ENCODE results near the gene ERC1.
"Not testable (repeated sequence)": the region's sequence is repeated elsewhere in the genome, so short reads cannot be mapped to it uniquely, and the experiment has no call there.

Gene ERC1

DNA sequence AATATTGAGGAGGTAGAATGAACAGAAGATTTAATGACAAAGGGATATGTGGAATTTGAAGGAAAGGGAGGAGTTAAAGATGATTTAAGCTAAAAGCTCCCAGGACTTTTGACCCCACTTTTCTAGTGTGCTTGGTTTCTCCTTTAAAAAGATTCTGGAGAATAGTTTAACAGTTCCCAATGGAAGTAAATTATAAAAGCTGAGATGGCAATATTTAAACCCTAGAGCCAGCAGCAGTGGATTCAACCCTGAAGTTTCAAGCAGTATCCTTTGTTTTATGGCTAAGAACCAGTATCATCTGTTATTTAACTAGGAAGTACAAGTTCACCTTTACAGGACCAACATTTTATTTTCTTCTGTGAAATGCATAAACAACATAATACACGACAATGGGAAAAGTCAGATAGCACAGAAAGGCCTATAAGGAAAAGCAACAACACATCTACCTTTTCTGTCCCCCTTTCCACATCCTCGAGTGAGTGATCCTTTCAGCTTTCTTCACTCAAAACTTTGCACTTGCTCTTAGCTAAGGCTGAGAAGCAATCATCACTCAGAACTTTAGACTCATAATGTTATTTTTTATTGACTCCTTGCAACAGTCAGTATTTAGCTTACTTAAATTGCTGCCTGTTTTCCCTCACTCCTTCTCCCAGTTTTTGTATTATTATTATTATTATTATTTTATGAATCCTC, 338.9 kb downstream of the ERC1 start:
- no peak for DNase-seq

DNA sequence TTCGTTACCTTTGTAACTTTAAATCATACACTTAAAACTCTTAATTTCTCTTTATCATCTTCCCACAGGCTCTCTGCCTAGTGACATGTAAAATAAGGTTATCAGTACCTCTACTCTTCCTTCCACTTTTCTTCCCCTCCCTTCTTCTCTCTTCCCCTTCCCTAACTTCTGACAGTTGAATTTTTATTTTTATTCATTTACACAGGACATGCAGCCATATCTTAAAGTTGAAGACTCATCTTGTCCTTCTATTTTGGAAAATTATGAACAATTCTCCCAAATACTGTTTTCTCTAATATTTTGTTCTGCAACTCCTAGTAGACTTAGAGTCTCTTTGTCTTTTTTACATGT, 339.4 kb downstream of the ERC1 start:
- DNase-seq, result no peak

DNA sequence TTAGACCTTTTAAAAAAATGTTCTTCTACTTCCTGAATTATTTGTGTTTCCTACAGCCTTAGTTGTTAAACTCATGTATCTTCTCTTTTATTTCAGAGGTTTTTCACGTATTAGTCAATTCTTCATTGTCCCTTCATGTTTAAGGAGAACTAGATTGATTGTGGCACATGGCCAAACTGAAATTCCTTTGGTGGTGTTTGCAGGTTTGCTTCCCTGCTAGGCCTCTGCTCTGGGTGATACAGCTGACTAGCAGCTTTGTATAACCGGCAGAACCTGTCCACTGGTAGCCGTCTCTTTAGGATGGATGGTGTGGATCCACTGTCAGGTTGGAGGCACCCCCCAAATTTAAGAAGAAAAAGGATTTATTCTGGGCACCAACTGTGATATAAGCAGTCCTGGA, 341.3 kb downstream of the ERC1 start:
- no peak for DNase-seq

DNA sequence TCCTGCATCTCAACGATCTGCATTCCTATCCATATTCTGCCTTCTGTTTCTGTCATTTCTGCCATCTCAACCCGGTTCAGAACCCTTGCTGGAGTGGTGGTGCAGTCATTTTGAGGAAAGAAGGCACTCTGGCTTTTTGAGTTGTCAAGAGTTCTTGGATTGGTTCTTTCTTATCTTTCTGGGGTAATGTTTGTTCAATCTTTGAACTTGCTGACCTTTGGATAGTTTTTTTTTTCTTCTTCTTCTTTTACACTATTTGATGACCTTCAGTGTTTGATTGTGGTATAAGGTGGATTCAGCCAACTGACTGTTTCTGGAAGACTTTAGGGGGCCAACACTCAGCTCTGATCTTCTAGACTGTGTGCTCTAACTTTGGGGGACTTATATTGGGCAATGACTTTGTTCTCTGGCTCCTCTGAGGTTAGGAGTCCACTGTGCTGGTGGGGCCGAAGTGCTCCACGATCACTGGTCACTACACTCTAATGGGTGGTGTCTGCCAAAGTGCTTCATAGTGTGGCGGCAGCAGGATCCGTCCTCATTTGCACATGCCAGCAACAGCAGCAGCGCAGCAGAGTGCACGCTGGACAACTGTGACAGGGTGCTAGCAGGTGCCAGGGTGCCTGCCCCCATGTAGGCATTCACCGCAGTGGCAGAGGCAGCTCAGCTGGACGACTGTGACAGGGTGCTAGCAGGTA, 347.6 kb downstream of the ERC1 start:
- DNase-seq, result no peak

DNA sequence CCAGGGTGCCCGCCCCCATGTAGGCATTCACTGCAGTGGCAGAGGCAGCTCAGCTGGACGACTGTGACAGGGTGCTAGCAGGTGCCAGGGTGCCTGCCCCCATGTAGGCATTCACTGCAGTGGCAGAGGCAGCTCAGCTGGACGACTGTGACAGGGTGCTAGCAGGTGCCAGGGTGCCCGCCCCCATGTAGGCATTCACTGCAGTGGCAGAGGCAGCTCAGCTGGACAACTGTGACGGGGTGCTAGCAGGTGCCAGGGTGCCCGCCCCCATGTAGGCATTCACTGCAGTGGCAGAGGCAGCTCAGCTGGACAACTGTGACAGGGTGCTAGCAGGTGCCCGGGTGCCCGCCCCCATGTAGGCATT, 348.1 kb downstream of the ERC1 start:
- not testable (repeated sequence) for DNase-seq

DNA sequence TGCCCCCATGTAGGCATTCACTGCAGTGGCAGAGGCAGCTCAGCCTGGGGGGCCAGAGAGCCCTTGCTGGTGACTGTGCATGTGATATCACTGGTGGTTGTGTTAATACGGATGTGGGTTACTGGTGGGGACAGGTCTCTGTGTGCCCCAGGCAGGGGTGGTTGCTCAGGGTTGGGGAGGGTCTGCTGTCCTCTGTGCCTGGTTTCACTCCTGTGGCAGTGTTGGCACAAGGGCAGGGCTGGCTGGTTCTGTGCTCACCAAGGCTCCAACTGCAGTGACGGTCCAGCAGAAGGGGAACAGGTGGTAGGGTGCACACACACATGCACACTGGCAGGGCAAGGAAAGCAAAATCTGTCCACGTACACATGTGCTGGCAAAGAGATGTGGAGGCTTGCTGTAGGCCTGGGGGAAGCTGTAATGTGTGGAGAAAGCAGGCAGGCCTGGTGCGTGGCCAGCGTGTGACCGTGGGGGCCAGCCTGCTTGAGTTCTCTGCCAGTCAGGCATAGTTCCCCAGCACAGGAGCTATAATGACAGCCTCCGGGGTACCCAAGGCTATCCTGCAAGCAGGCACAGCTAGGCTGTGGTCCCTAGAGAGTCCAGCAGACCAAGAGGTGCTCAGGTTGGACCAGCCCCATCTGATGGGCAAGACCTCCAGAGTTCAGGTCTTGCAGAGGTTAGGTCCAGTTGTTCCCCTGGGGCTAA, 348.7 kb downstream of the ERC1 start:
- no peak for DNase-seq

DNA sequence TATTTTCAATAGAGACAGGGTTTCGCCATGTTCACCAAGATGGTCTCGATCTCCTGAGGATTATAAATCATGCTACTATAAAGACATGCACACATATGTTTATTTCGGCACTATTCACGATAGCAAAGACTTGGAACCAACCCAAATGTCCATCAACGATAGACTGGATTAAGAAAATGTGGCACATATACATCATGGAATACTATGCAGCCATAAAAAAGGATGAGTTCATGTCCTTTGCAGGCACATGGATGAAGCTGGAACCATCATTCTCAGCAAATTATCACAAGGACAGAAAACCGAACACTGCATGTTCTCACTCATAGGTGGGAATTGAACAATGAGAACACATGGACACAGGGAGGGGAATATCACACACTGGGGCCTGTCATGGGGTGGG, 350.2 kb downstream of the ERC1 start:
- DNase-seq, result not testable (repeated sequence)

DNA sequence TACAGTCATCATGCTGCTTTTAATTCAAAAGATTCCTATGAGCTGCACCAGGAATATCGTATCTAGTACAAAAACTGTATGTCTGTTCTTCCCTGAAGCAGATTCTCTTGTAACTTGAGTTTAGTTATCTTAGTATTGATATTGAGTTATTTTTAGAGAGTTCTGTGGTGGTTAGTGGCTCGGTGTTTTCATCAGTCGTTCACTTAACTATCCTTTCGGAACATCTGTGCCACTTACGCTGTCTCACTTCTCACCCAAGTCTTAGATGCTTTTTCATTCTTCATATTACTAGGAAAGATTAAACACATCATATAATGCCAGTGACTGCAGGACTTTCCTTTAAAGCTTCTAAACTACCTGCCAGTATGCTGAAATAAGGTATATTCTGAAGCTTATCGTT, 352.4 kb downstream of the ERC1 start:
- no peak for DNase-seq

DNA sequence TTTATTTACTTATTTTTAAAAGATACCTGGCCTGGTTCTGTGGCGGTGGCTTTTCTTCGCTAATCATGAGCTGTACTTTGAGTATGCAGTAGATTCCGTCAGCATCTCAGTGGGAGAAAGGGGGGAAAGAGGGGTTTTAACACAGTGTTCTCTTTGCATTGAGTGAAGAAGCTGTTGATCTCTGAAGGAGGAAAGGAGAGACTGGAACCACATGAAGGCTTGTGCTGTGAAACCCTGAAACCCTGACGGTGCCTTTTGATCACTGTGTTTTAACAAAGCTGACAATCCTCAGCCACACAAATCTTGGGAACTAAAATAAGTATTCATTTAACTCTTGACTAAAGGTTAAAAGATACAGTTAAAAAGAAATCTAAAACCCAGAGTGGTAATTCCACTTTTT, 353.2 kb downstream of the ERC1 start:
- DNase-seq, result no peak

DNA sequence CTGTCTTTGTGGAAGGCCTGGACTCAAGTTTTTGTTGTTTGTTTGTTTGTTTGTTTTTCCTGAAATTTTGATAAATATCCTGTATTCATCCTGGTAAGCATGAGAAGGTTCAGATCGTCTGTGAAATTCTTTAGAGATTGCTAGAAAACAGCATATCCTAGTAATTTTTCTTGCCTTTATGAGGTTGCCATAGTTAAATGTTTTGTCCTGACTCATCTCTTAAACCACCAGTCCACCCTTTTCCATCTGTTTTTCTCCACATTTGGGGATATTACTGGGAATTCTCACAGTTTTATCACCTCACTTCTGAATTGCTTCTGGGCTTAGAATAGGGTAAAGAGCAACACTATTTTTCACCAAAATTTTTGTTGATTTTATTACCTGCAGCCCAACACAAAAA, 355.1 kb downstream of the ERC1 start:
- no peak for DNase-seq

DNA sequence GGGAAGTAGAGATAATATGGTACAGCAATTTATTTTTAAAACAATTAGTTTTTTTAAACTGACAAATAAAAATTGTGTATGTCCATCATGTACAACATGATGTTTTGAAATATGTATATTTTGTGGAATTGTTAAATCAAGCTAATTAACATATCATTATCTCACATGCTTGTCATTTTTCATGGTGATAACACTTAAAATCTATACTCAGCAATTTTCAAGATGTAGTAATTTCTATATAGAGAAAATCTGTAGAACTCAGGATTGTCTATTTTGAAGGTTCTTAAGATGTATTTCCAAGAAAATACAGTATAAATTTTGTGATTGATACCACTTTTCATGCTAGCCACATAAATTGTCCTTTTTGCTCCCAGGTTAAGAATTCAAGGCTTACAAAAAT, 356.3 kb downstream of the ERC1 start:
- no peak for DNase-seq

DNA sequence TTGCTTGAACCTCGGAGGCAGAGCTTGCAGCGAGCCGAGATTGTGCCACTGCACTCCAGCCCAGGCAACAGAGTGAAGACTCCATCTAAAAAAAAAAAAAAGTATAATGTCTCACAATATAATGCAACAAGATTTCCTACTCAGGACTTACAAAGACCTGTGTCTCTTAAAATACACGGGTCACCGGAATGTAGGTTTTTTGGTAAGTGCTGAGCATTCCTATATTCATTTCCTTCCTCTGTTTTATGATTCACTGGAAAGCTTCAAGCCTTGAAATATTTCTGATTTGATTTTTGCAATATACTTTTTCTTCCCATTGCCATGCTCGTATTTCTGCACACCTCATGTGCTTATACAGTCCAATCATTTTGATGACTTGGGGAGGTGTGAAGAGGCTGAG, 357.6 kb downstream of the ERC1 start:
- DNase-seq, result no peak

DNA sequence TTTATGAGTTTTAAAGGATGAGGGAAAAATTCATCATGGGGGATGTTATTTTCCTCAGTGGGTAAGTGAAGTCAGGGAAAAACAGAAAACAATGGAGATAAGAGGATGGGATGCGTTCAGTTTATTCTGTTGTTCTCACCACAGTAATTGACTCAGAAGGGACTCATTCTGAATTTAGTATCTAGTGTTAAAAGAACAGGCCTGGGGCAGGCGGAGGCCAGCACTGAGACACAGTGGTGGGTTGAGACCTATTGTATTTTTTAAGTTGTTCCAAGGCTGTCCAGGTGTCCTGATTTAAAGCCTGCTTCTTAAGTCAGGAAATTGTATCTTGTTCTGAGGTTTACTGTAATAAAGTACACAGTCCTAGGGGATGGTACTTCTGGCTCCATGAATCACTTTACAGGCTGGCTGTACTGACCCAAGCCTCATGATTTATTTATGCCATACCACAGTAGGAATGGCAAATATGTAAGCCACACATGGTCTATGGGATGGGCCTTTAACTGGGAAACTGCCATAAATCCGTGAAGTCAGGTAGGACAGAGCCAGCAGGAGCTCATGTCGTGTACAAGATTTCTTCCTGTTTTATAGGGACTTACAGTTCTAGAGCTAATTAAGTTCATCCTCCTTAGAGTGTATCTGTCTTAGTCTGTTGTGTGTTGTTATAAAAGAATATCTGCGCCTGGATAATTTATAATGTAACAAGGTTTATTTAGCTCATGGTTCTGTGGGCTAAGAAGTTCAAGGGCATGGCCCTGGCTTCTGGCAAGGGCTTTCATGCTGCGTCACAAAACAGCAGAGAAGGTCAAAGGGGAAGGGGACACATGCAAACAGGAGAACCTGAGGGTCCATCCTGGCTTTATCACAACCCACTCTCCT, 359.3 kb downstream of the ERC1 start:
- DNase-seq, result no peak

DNA sequence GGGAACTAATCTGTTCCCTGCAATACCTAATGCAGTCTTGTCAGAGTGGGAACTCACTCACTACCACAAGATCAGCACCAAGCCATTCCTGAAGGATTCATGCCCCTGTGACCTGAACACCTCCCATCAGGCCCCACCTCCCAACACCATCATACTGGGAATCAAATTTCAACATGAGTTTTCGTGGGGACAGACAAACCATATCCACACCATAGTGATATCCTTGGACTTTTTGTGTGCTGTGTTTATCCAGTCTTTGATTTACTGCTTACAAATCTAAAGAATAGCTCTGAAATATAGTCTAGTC, 359.9 kb downstream of the ERC1 start:
- no peak for DNase-seq

DNA sequence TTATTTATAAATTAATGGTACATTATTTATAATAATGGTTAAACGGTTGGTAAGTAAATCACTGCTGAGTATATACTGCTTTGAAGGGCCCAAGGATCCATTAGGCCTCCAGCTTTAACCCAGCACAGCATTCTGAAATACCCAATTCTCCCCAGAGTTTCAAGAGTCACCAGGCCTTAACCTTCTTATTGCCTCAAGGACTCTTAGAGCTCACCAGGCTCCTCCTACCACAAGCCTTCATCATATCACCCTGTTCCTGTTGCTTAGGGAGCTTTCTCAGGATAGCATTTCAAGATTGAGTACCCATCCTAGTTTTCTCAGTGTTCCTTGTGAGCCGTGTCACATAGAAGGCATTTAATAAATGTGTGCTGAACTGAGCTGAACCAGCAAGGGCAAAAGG, 360.9 kb downstream of the ERC1 start:
- DNase-seq, result no peak

DNA sequence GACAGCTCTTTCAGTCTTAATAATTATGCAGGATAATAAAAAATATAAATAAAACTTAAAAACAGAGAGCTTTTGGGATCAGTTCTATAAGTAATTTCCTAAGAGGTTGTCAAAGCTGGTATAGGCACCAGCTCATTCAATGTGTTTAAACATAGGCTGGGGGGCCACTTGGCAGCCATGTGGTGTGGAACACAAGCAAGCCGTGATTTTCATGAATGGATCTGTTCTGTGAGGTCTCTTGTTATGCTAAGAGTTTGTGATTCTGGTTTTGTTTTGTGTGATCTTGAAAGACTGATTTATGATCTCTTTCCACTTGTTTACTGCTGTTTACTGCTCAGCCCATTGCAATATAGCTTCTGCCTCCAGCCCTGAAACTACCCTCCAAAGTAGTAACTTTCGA, 362.4 kb downstream of the ERC1 start:
- DNase-seq, result no peak

DNA sequence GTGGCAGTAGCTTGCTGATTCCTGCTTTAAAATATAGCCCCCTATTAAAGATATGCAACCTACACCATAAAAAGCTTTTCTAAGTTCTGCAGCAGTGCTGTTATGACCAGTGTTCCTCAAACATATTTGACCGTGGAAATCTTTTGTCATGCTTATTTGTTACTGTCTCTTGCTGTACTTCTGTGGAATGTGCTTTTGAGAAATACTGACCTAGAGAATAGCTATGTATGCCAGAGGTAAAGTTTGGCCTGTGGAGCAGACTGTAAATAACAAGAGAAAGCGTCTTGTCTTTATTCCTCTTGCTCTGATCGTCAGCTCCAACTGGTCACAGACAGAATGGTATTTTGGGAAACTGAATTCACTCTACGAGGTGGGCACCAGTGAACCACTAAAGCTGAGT, 364.4 kb downstream of the ERC1 start:
- no peak for DNase-seq

DNA sequence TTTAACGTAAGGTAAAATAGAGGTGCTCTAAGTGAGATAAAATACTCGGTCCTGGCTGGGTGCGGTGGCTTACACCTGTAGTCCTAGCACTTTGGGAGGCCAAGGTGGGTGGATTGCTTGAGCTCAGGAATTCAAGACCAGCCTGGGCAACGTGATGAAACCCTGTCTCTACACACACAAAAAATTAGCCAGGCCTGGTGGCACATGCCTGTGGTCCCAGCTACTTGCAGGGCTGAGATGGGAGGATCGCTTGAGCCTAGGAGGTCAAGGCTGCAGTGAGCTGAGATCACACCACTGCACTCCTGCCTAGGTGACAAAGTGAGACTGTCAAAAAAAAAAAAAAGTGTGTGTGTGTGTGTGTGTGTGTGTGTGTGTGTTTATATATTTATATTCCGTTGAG, 364.8 kb downstream of the ERC1 start:
- DNase-seq, result not testable (repeated sequence)

DNA sequence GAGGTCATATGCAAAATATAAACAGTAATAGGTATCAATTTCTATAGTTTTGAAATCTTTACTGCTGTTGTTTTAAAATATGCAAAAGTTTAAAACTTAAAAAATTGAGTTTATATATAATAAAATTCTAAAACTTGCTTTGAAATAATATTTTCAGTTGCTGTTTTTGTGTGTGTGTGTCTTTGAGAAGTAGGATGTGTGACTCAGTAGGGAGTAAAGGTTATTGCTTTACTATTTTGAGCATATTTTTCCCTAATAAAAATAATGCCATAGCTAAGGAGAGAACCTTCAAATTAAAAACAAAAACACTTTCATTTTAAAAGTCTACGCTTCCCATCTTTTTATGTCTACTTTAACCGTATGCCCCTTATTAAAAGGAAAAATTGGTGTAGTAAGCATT, 365.3 kb downstream of the ERC1 start:
- no peak for DNase-seq

DNA sequence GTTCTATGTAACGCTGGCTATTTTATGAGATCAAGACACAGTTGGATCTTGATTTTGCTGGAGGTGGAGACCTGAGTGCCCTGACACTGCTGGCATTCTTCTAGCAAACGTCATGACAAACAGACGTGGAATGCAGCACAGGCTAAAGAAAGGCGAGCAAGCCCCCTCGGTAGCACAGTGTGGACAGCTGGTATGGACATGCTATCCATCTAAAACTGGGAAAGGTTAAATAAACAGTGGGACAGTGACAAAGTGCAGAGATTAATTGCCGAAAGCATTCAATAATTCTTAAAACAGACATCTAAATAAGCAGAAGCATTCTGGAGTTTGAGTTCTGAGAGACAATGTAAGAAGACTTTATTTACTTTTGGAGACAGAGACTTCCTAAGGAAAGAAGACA, 366.1 kb downstream of the ERC1 start:
- DNase-seq, result no peak

DNA sequence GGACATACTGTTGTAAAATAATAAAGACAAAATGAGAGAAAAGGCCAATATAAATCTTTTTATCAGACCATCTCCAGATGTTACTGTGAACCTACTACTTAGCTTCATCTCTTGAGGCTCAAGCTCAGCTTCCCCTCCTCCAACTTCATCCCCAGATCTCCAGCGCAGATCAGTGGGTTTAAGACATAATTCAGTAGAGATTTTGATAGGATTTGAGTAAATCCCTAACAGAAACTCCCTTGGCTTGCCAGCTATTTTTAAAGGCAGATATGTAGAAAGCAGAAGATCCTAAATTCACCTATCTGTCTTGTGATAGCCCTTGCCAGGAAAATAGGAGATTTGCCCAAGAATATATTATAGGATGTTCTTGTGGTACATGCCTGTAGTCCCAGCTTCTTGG, 366.7 kb downstream of the ERC1 start:
- no peak for DNase-seq

DNA sequence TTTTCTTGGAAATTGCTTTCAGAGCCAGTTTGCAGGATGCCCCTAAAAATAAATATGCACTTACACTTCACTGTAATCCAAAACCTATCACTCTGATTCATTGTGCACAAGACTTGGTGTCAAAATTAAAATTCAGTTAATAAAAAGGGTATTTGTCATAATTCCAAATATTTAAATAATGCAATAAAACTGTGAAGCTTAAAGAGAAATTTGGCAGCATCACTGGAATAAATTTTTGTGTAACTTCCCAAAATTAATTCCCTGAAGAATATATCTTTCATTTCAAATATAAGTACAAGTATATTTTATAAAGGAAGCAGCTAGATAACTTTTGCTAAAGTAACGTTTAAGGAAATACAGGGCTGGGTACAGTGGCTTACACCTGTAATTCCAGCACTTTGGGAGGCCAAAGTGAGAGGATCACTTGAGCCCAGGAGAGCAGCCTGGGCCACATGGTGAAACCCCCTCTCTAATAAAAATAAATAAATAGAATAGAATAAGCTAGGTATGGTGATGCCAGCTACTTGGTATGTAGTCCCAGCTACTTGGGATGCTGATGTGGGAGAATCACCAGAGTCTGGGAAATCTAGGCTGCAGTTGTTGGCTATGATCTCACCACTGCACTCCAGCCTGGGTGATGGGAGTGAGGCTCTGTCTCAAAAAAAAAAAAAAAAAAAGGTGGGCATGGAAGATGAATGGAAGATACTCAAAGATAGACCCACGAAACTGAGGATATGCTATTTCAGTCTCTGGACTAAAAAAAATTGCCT, 369.6 kb downstream of the ERC1 start:
- DNase-seq, result no peak

DNA sequence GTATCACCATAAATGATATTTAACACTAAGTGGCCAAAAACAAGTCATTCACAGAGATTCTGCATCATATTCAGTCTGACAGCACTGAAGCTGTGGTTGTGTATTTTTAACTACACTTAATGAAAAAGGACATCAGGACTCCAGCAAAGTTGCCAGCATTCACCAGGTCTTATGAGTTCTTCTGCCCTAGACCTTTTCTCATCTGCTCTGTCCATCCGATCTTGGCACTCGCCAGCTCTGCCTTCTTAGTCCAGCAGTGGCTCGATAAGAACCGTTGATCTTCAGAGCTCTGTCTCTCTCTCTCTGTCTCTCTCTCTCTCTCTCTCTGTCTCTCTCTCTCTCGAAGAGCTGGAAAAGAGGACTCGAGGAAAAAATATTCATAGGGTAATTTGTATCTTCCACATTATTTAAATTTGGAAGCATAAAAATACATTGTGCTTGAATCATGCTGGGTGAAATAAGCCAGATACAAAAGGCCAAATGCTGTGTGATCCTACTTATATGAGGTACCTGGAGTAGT, 371.2 kb downstream of the ERC1 start:
- no peak for DNase-seq
